ENCODE data around the gene USP15. TPM values are rescaled to one million over a fixed set of nuclear protein-coding genes. Genes with fewer than 3 reads are reported as not detected.

Gene USP15
- total and polyA plus RNA-seq, 2 of the 8 experiments (the other 6 are each of a cell fraction or from before 2014, with no cell fraction given) = 12.7 to 38.6 TPM

GRCh38 chr12:62299617-62300016, 39.4 kb downstream of the USP15 start (continued):
- no peak for TF ChIP-seq CHD7 (IDR thresholded peaks at IDR 0.05; ENCODE audit: insufficient replicate concordance, low read length)
- no peak for TF ChIP-seq POLR2AphosphoS5 (IDR thresholded peaks at IDR 0.05; ENCODE audit: low read depth, low read length)
- TF ChIP-seq RFX5 (IDR thresholded peaks at IDR 0.05; ENCODE audit: borderline replicate concordance, low read depth, low read length) = no peak
- no peak for TF ChIP-seq CBX8 (IDR thresholded peaks at IDR 0.05; ENCODE audit: borderline replicate concordance, low read depth, low read length)
- TF ChIP-seq BCL11A (IDR thresholded peaks at IDR 0.05; ENCODE audit: low read depth in 2 of 2, low read length in 2 of 2) = no peak
- no peak for TF ChIP-seq SIX5 (IDR thresholded peaks at IDR 0.05; ENCODE audit: low read depth, low read length)
- TF ChIP-seq TAF1 (IDR thresholded peaks at IDR 0.05; ENCODE audit: low read depth, low read length) = no peak
- TF ChIP-seq BACH1 (IDR thresholded peaks at IDR 0.05; ENCODE audit: low read length) = no peak
- no peak for TF ChIP-seq POLR2A (IDR thresholded peaks at IDR 0.05; ENCODE audit: control extremely low read depth in 1 of 2, low read depth in 2 of 2, low read length in 2 of 2)
- no peak for TF ChIP-seq NRF1 (IDR thresholded peaks at IDR 0.05; ENCODE audit: low read depth, low read length)

Measured in H1 (cell line).